ENCODE measurements around the gene DAO.

GRCh38 chr12:108911915-108912314, 32.0 kb downstream of the DAO start:
- TF ChIP-seq, protein P1, sequence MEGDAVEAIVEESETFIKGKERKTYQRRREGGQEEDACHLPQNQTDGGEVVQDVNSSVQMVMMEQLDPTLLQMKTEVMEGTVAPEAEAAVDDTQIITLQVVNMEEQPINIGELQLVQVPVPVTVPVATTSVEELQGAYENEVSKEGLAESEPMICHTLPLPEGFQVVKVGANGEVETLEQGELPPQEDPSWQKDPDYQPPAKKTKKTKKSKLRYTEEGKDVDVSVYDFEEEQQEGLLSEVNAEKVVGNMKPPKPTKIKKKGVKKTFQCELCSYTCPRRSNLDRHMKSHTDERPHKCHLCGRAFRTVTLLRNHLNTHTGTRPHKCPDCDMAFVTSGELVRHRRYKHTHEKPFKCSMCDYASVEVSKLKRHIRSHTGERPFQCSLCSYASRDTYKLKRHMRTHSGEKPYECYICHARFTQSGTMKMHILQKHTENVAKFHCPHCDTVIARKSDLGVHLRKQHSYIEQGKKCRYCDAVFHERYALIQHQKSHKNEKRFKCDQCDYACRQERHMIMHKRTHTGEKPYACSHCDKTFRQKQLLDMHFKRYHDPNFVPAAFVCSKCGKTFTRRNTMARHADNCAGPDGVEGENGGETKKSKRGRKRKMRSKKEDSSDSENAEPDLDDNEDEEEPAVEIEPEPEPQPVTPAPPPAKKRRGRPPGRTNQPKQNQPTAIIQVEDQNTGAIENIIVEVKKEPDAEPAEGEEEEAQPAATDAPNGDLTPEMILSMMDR (IDR thresholded peaks at IDR 0.05; ENCODE audit: low read depth, low read length) = no peak
- no peak for TF ChIP-seq POLR2A (IDR thresholded peaks at IDR 0.05; ENCODE audit: extremely low read depth, insufficient read length)
- TF ChIP-seq MYC (IDR thresholded peaks at IDR 0.05; ENCODE audit: low read depth, low read length) = no peak
- no peak for TF ChIP-seq MAX (IDR thresholded peaks at IDR 0.05; ENCODE audit: low read depth, low read length)
